ENCODE results near the gene XPA. TPM values are rescaled to one million over a fixed set of nuclear protein-coding genes. Genes with fewer than 3 reads are reported as not detected.
A peak's percentile ranks its signal among the peaks of the same experiment; 100 is the strongest.
"Not testable (repeated sequence)": the region's sequence is repeated elsewhere in the genome, so short reads cannot be mapped to it uniquely, and the experiment has no call there.

The XPA gene
- 10 to 100 TPM; 10.4 to 24.5 (median 15.4) TPM for total RNA-seq

- Histone ChIP-seq H3K27ac (peak within 1 kb of the TSS; percentile 90 to 91), H3K4me1 (replicated peaks in 1 of 2) (peaks cover 13 to 19% of the 10 kb centered on the region in 2 donors), H3K4me3 (peak within 1 kb of the TSS; percentile 56 to 94 (median 87))
- peak; percentile 92 to 98 (median 98) for ATAC-seq (replicated peaks in 6 of 8)
- in situ Hi-C loops (cut with MboI; ENCODE audit: low pct_unique_long_range_greater_than_20kb in 2 of 9, low sequenced_read_pairs in 9 of 9, unreplicated experiment in 9 of 9) = no loop called here
- WGBS, 10 experiments = 0 to 4% (median 0%) methylated on average over 1 to 24 of the region's 82 CpGs; no CpG with 5 or more reads in 3 of the 10 experiments
These were observed at the start of gene XPA for GRCh38 chr9:97696803-97697601. XPA (minus strand) TSS chr9:97697340; CDS start chr9:97697292, 48 bp downstream.

DNA sequence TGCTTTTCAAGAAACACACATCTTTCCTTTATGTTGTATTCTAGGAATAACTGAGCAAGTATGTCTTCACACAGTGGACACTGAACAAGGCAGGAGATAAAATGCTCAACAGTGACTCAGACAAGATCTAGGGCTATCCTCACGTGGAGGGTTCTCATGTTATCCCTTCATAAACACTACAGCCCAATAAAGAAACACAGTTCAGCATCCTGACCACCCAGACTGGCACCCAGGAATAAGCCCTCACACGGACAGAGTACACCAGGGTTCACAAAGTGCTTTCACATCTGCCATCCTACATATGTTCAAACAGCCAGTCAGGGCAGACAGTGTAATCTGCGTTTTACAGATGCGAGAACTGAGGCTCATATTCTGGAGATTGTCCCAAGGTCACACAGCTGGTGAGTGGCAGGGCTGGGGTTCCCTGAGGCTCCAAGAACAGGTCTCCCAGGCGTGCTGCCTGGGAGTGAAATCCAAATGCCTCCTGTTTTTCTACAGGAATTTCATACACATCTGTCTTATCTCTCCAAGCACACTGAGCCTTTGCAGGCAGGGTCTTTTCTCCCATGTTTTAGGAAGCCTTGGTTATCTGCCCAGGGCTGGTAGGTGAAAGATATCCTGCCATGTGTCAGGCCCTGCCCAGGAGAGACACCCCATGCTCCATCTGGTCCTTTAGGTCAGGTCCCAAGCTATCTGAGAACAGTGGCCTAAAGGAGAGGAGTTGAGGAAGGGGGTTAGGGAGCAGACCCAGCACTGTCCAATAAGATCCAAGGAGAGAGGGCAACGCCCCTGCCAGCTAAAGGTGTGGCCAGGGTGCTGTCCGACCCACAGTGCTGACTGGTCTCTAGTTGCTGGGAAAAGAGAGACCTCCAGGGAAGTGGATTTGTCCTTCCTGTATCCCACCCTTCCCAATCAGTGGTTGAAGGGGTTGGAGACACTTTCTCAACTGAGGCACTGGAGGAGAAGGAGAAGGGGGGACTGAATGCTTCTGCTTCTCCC is 47.9 kb upstream of the XPA start:
- H3K27ac ChIP-seq = no peak overlapping the region
- WGBS, 10 experiments = 0 to 83% (median 10%) methylated on average over 1 to 4 of the region's 7 CpGs; no CpG with 5 or more reads in 4 of the 10 experiments
- H3K4me3 ChIP-seq = no peak overlapping the region
- peaks cover 0 to 5% of the 10 kb centered on the region in 2 donors for H3K4me1 ChIP-seq (replicated peaks in 1 of 2)
- peak in 1 of 8 experiments; percentile 5 for ATAC-seq (replicated peaks in 6 of 8)
- in situ Hi-C loops (cut with MboI; ENCODE audit: low pct_unique_long_range_greater_than_20kb in 2 of 9, low sequenced_read_pairs in 9 of 9, unreplicated experiment in 9 of 9) = no loop called here

DNA sequence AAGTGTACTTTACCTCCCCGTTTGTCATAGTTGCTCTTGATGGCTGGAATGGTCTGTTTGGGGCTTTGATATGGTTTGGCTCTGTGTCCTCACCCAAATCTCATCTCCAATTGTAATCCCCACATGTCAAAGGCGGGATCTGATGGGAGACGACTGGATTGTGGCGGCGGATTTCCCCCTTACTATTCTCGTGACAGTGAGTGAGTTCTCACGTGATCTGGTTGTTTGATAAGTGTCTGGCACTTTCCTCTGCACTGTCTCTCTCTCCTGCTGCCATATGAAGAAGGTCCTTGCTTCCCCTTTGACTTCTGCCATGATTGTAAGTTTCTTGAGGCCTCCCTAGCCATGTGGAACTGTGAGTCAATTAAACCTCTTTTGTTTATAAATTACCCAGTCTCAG is 46.9 kb upstream of the XPA start:
- H3K4me3 ChIP-seq; H3K4me1 ChIP-seq (replicated peaks in 1 of 2); ATAC-seq (replicated peaks in 6 of 8); in situ Hi-C loops (cut with MboI; ENCODE audit: low pct_unique_long_range_greater_than_20kb in 2 of 9, low sequenced_read_pairs in 9 of 9, unreplicated experiment in 9 of 9); H3K27ac ChIP-seq: not testable (repeated sequence)
- 3 to 70% (median 45%) methylated on average over 1 to 6 of the region's 7 CpGs; no CpG with 5 or more reads in 3 of the 10 experiments for WGBS, 10 experiments

DNA sequence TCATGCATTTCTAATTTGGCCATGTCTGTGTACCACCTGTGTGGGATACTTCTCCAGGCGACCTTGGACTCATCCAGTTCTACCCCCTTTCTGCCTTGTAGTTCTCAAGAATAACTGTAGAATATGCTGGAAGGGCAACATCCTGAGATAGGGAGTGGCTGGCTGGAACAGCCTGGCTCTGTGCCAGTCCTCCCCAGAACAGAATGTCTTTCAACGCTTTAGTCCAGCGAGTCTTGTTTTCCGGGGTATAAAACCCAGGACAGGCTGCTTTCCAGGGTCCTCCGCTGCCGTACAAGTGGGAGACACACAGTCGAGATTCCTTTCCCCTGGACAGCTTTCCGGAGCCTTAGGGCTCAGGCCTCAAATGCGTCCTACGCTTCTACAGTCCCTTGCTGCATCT is 45.4 kb upstream of the XPA start:
- in situ Hi-C loops (cut with MboI; ENCODE audit: low pct_unique_long_range_greater_than_20kb in 2 of 9, low sequenced_read_pairs in 9 of 9, unreplicated experiment in 9 of 9) = no loop called here
- WGBS, 10 experiments = 48 to 95% (median 82%) methylated on average over 2 to 5 of the region's 10 CpGs; no CpG with 5 or more reads in 3 of the 10 experiments

DNA sequence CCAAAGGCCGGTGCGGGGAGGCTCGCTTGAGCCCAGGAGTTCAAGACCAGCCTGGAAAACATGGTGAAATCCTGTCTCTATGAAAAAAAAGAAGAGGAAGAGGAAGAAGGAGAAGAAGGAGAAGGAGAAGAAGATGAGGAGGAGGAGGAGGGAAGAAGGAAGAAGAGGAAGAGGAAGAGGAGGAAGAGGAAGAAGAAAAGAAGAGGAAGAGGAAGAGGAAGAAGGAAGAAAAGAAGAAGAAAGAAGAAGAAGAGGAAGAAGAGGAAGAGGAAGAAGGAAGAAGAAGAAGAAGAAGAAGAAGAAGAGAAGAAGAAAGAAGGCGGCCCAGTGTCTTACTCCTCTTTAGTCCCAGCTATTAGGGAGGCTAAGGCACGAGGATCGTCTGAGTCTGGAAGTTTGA is 44.8 kb upstream of the XPA start:
- no peak for ATAC-seq (replicated peaks in 6 of 8)
- 64 to 92% (median 84%) methylated on average over 3 to 6 of the region's 6 CpGs; no CpG with 5 or more reads in 1 of the 10 experiments for WGBS, 10 experiments
- in situ Hi-C loops (cut with MboI; ENCODE audit: low pct_unique_long_range_greater_than_20kb in 2 of 9, low sequenced_read_pairs in 9 of 9, unreplicated experiment in 9 of 9) = no loop called here
- Histone ChIP-seq H3K27ac (no peak overlapping the region), H3K4me3 (no peak overlapping the region), H3K4me1 (replicated peaks in 1 of 2) (peaks cover 0 to 5% of the 10 kb centered on the region in 2 donors)

More for the DNA sequence above, 45.4 kb upstream of the XPA start:
- no peak overlapping the region for H3K4me3 ChIP-seq
- H3K4me1 ChIP-seq (replicated peaks in 1 of 2) = peaks cover 0 to 5% of the 10 kb centered on the region in 2 donors
- ATAC-seq (replicated peaks in 6 of 8) = no peak
- H3K27ac ChIP-seq = no peak overlapping the region

- in situ Hi-C loops (cut with MboI; ENCODE audit: low pct_unique_long_range_greater_than_20kb in 2 of 9, low sequenced_read_pairs in 9 of 9, unreplicated experiment in 9 of 9) = no loop called here
- 5 to 33% (median 16%) methylated on average over 3 to 15 of the region's 56 CpGs; no CpG with 5 or more reads in 4 of the 10 experiments for WGBS, 10 experiments
- ATAC-seq (replicated peaks in 6 of 8) = peak; percentile 90 to 95 (median 93)
- Histone ChIP-seq H3K27ac (no peak overlapping the region), H3K4me3 (peak overlapping the region; percentile 10 to 27 (median 17)), H3K4me1 (replicated peaks in 1 of 2) (peaks cover 0 to 5% of the 10 kb centered on the region in 2 donors)
These were observed 44.0 kb upstream of the XPA start for GRCh38 chr9:97740848-97741821.

DNA sequence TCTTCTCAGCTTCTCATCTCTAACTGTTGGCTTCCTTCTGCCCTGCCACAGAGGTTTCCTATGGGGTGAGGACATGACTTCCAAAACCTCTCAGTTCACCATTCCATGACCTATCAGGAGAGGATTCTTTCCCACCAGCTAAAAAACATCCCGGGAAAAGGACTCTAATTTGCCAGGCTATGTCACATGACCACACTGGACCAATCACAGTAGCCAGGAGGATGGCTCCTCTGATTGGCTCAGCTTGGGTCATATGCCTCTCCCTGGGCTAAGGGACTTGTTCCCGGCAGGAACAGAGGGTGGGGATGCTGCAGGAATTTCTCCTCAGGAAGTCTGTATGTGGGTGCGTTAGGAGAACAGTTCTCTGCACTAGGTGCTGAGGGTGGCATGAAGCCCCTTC is 40.3 kb upstream of the XPA start:
- in situ Hi-C loops (cut with MboI; ENCODE audit: low pct_unique_long_range_greater_than_20kb in 2 of 9, low sequenced_read_pairs in 9 of 9, unreplicated experiment in 9 of 9) = no loop called here
- WGBS, 10 experiments = 0 to 80% (median 51%) methylated on average over 1 to 3 of the region's 3 CpGs; no CpG with 5 or more reads in 6 of the 10 experiments
- Histone ChIP-seq H3K4me3 (no peak overlapping the region), H3K27ac (no peak overlapping the region), H3K4me1 (replicated peaks in 1 of 2) (peaks cover 0 to 5% of the 10 kb centered on the region in 2 donors)
- peak in 3 of 8 experiments; percentile 26 to 66 (median 56) for ATAC-seq (replicated peaks in 6 of 8)

DNA sequence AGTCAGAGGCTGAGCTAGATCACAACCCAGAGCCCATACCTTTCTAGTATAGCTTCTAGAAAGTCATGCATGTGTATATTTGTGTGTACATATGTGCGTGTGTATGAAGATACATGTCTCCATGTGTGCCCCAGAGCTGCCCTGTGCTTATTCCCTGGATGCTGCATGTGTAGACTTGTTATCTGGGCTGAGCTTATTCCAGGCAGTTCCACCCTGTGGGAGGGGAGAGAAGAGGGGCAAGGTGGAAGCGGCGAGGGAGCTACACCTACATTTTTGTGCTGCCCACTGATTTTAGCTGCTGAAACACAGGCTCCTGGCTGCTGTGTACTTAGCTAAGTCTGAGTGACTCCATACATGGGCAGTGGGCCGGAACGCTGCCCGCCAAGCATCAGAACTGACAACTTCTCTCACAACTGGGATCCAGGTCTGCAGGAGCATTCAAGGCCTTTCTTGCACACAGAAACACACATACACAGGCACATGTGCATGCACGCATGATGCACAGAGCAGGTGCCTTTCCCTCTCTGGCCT is 38.0 kb upstream of the XPA start:
- 71 to 100% (median 93%) methylated on average over 1 to 4 of the region's 7 CpGs; no CpG with 5 or more reads in 5 of the 10 experiments for WGBS, 10 experiments
- Histone ChIP-seq H3K27ac (no peak overlapping the region), H3K4me1 (replicated peaks in 1 of 2) (no peaks in the 10 kb centered on the region), H3K4me3 (no peak overlapping the region)
- in situ Hi-C loops (cut with MboI; ENCODE audit: low pct_unique_long_range_greater_than_20kb in 2 of 9, low sequenced_read_pairs in 9 of 9, unreplicated experiment in 9 of 9) = no loop called here
- ATAC-seq (replicated peaks in 6 of 8) = no peak

- Histone ChIP-seq H3K27ac (no peak overlapping the region), H3K4me3 (no peak overlapping the region), H3K4me1 (replicated peaks in 1 of 2) (no peaks in the 10 kb centered on the region)
- in situ Hi-C loops (cut with MboI; ENCODE audit: low pct_unique_long_range_greater_than_20kb in 2 of 9, low sequenced_read_pairs in 9 of 9, unreplicated experiment in 9 of 9) = no loop called here
- 8 to 83% (median 67%) methylated on average over 1 to 2 of the region's 5 CpGs; no CpG with 5 or more reads in 4 of the 10 experiments for WGBS, 10 experiments
- ATAC-seq (replicated peaks in 6 of 8) = no peak
These were observed 29.6 kb upstream of the XPA start for GRCh38 chr9:97726716-97727115.

- H3K4me1 ChIP-seq (replicated peaks in 1 of 2) = no peaks in the 10 kb centered on the region
- H3K4me3 ChIP-seq = no peak overlapping the region
- no peak overlapping the region for H3K27ac ChIP-seq
- no peak for ATAC-seq (replicated peaks in 6 of 8)
- in situ Hi-C loops (cut with MboI; ENCODE audit: low pct_unique_long_range_greater_than_20kb in 2 of 9, low sequenced_read_pairs in 9 of 9, unreplicated experiment in 9 of 9) = loop anchor here in 4 of 9 experiments (25.0 kb wide), 3 partner anchors 163 to 538 kb away; partner anchors contain the start of genes TBC1D2 (in 1 of the 4) and TRMO (in 1 of the 4)
- WGBS, 10 experiments = 10 to 100% (median 62%) methylated on average over 1 to 2 of the region's 2 CpGs; no CpG with 5 or more reads in 3 of the 10 experiments
These were observed 26.7 kb upstream of the XPA start for GRCh38 chr9:97723819-97724218.

GRCh38 chr9:97722331-97722730 is 25.2 kb upstream of the XPA start:
- ATAC-seq (replicated peaks in 6 of 8) = no peak
- in situ Hi-C loops (cut with MboI; ENCODE audit: low pct_unique_long_range_greater_than_20kb in 2 of 9, low sequenced_read_pairs in 9 of 9, unreplicated experiment in 9 of 9) = loop anchor here in 4 of 9 experiments (25.0 kb wide), 3 partner anchors 165 to 540 kb away; partner anchors contain the start of genes TBC1D2 (in 1 of the 4) and TRMO (in 1 of the 4)
- WGBS, 10 experiments = 8 to 71% (median 44%) methylated on average over 1 to 2 of the region's 2 CpGs; no CpG with 5 or more reads in 3 of the 10 experiments
- Histone ChIP-seq H3K4me3 (no peak overlapping the region), H3K4me1 (replicated peaks in 1 of 2) (no peaks in the 10 kb centered on the region), H3K27ac (no peak overlapping the region)
